HG03342 (cell line): ENCODE measurements around the gene OR6K3.
"Not testable (repeated sequence)": the region's sequence is repeated elsewhere in the genome, so short reads cannot be mapped to it uniquely, and the experiment has no call there.

Experiments
- ATAC-seq: cut with Tn5 transposase; IDR thresholded peaks from one replicate; pipeline ENCODE4 v1.9.1; 2021; ENCODE audit warnings: mild to moderate bottlenecking, moderate library complexity; ENCODE audit not compliant: unreplicated experiment

OR6K3 gene

GRCh38 chr1:158688343-158688742 lies 32.2 kb downstream of the OR6K3 start:
- not testable (repeated sequence) for ATAC-seq

- ATAC-seq, result no peak
Measured at GRCh38 chr1:158687037-158687436, 33.5 kb downstream of the OR6K3 start.

GRCh38 chr1:158686111-158687009 lies 34.2 kb downstream of the OR6K3 start, which contains the start of gene SPTA1:
SPTA1 (minus strand) TSS chr1:158686715; CDS start chr1:158686517, 198 bp downstream.
- no peak for ATAC-seq

GRCh38 chr1:158685085-158685484 lies 35.4 kb downstream of the OR6K3 start:
- no peak for ATAC-seq

- ATAC-seq, result no peak
Measured at GRCh38 chr1:158681606-158682005, 38.9 kb downstream of the OR6K3 start.

- no peak for ATAC-seq
Measured at GRCh38 chr1:158679289-158679688, 41.2 kb downstream of the OR6K3 start.

- ATAC-seq, result no peak
Measured at GRCh38 chr1:158675563-158676323, 44.8 kb downstream of the OR6K3 start.

GRCh38 chr1:158674302-158674701 lies 46.2 kb downstream of the OR6K3 start:
- no peak for ATAC-seq
